GM21825 (cell line): ENCODE data around the gene LRBA.
"Not testable (repeated sequence)": the region's sequence is repeated elsewhere in the genome, so short reads cannot be mapped to it uniquely, and the experiment has no call there.

Experiments
- ATAC-seq: cut with Tn5 transposase; IDR thresholded peaks from one replicate; pipeline ENCODE4 v1.9.1; 2021; ENCODE audit warnings: mild to moderate bottlenecking, moderate library complexity; ENCODE audit not compliant: unreplicated experiment

Gene LRBA

DNA sequence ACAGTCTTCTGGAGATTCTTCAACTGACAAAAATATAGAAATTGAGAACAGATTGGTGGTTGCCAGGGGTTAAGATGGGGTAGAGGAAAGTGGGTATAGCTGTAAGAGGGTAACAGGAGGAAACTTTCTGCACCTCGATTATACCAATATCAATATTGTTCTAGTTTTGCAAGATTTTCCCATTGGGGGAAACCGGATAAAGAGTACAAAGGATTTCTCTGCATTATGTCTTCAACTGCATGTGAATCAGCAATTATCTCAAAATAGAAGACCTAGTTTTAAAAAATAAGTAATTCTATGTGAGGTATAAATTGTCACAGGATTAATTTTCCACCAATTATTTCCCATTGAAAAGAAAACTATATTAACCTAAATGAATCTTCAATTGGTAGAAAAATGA is 65.7 kb downstream of the LRBA start:
- ATAC-seq, result no peak

DNA sequence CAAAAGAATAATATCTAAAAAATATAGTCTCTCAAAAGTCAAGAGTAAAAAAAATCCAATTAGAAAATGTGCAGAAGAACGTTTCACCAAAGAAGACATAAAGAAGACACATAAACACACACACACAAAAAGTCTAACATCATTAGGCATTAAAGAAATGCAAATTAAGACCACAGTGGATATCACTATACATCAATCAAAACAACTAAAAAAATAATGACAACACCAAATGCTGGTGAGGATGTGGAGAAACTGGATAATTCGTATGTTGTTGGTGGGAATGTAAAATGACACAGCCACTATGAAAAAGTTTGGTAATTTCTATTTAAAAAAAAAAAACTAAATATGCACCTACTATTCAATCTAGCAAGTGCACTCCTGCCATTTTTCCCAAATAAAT is 66.4 kb downstream of the LRBA start:
- ATAC-seq, result no peak

GRCh38 chr4:150948074-150948473 is 67.0 kb downstream of the LRBA start:
- ATAC-seq, result no peak

DNA sequence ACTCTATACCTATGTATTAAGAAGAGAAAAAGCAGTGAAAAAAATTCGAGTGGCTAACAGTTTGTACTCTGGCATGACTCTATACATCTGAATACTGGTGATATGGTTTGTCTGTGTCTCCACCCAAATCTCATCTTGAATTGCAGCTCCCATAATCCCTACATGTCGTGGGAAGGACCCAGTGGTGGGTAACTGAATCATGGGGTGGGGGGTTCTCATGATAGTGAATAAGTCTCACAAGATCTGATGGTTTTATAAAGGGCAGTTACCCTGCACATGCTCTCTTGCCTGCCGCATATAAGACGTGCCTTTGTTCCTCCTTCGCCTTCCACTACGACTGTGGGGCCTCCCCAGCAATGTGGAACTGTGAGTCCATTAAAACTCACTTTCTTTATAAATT is 70.4 kb downstream of the LRBA start:
- no peak for ATAC-seq

DNA sequence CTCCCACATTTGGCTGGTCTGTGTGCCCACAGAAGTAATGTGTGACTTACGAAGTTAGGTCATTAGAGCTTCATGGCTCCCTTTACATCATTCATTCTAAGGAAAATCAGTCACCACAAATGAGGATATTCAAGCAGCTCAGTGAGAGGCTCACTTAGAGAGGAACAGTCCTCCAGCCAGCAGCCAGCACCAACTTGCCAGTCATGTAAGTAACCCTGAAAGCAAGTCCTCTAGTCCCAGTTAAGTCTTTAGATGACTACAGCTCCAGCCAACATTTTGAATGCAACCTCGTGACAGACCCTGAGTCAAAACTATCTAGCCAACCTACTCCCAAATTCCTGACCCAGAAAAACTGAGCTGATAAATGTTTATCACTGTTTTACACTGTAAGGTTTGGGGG is 71.3 kb downstream of the LRBA start:
- ATAC-seq, result no peak

GRCh38 chr4:150943126-150943525 is 72.0 kb downstream of the LRBA start:
- no peak for ATAC-seq

DNA sequence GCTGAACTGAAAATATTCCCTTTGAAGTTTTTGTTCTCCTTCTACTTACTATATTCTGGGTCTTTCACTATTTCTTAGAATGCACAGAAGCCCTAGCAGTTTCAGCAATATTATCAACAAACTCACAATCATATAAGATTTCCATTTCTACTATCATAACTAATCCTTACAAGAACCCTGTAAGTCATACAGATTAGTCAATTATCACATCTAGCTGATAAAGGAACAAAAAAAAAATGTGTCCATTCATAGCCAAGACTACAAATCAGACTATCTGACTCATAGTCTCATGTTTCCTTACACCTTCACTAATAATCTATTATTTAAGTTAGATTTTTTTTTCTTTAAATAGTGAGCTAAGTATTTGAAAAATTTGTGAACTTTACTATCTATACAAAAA is 72.5 kb downstream of the LRBA start:
- no peak for ATAC-seq

GRCh38 chr4:150940123-150940522 is 75.0 kb downstream of the LRBA start:
- ATAC-seq, result no peak

GRCh38 chr4:150939530-150939929 is 75.6 kb downstream of the LRBA start:
- no peak for ATAC-seq

GRCh38 chr4:150938873-150939499 is 76.1 kb downstream of the LRBA start:
- ATAC-seq, result no peak

DNA sequence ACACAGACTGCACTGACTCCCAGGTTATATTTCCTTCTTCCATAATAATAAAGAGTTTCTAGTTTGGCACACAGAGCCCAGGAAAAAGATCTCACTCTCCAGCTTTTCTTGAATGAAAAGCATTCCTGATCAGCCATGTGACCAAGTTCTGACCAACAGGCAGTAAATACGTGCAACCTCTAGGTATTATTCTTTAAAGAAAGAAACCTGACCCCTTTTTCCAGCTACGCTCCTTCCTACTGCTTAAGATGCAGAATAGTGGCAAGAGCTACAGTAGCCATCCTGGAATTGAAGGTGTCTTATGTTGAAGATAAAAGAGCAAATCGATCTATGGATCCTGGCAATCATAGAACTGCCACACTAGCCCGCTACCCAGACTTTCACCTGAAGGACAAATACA is 76.7 kb downstream of the LRBA start:
- ATAC-seq, result no peak

- no peak for ATAC-seq
Observed at GRCh38 chr4:150934022-150934421, 81.1 kb downstream of the LRBA start.

DNA sequence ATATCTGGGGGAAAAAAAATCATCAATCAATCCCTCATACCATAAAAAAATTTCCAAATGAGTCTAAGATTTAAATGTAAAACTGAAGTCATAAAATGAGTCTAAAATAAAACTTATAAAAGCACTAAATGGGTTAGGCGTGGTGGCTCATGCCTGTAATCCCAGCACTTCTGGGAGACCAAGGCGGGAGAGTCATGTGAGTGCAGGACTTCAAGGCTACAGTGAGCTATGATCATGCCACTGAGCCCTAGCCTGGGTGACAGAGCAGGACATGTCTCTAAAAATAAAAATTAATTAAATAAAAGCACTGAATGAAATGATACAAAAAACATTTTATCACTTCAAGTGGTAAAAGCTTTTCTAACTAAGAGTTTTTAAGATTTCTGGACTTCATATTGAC is 83.3 kb downstream of the LRBA start:
- ATAC-seq, result no peak

DNA sequence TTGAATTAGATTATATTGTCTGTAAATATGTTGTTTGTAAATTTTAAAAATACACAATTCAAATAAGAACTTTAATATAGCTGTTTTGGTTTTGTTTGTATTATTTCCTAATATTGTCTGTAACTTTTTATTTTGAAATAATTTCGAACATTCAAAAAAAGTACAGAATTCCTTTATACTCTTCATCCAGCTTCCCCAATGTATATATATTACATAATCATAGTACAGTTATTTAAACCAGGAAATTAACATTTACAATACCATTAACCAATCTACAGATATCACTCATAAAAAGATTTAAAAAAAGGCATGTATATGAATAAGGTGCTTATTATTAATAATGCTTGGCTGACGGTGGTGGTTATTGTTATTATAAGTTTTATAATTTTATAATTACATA is 84.1 kb downstream of the LRBA start:
- ATAC-seq, result no peak

DNA sequence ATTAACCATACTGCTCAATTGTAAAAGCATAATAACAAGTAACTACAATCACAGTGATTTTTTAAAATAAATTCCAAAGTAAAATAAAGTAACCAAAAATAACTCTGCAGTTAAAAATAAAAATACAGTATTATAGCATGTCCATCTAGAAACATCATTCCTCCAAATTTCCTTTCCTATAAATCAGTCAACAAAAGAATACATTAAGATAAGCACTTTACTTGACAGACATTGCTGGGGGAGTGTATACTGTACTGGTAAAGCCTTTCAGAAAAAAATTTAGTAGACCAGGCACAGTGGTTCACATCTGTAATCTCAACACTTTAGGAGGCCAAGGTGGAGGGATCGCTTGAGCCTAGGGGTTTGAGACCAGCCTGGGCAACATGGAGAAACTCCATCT is 91.1 kb downstream of the LRBA start:
- no peak for ATAC-seq

GRCh38 chr4:150921486-150921885 is 93.6 kb downstream of the LRBA start:
- ATAC-seq, result not testable (repeated sequence)

GRCh38 chr4:150918562-150918961 is 96.5 kb downstream of the LRBA start:
- ATAC-seq, result not testable (repeated sequence)

DNA sequence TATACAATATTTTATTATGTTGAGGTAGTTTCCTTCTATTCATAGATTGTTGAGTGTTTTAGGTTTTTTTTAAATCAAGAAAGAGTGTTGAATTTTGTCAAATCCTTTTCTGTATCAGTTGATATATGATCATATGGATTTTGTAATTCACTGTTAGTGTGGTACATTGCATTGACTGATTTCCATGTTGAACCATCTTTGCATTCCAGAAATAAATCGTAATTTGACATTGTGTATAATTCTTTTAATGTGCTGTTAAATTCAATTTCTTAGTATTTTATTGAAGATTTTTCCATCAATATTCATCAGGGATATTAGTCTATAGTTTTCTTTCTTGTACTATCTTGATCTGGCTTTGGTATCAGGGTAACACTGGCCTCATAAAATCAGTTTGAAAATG is 103.8 kb downstream of the LRBA start:
- ATAC-seq, result no peak

- ATAC-seq, result no peak
Observed at GRCh38 chr4:150909116-150909515, 106.0 kb downstream of the LRBA start.

- ATAC-seq, result no peak
Observed at GRCh38 chr4:150906987-150907633, 108.0 kb downstream of the LRBA start.

DNA sequence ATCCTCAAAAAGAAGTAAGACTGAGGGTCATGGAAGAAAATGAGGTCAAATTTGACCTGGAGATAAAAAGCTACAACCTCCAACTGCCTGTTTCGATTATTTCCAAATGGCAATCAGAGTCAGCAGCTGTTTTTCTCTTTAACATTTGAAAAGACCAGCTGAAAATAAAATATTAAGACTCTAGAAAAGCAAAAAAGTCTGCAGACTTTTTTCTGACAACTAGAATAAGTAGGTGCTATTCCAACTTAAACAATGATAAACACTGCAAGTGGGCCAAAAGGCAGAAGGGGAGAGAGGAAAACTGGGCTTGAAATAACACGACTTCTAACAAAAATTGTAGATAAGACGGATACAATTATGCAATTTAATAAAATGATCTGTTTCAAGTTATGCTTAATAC is 110.4 kb downstream of the LRBA start:
- ATAC-seq, result no peak

DNA sequence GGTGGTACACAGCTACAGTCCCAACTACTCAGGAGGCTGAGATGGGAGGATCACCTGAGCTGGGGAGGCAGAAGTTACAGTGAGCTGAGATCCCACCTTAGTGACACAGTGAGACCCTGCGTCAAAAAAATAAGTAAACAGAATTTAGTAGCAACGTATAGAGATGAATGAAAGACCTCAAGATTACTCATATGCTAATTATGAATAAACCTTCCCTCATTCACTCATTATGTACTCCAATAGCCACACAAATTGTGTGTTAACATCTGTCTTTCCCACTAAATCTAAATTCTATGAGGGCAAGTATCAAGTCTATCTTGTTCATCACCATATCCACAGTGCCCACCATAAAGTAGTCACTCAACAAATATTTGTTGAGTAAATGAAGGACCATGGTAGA is 111.5 kb downstream of the LRBA start:
- ATAC-seq, result no peak

DNA sequence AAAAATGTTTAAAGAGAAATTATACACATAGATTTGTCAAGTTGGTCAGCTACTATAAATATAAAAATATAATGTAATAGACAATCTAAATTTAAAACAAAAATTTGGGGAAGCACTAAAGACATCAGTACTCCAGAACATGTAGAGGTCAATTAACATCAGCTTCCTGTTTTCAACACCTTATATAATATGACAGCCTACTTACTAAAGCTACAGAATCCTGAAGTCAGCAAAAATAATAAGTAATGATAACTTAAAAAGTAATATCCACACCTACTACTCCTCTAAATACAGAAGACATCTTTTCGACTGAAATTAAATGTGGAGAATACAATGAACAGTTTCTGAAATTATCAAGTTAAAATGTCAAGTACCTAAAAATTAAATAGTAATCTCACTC is 118.6 kb downstream of the LRBA start:
- no peak for ATAC-seq
